Nephron progenitor cell (in vitro differentiated cells): ENCODE data around the gene SPTSSA.

Experiments used
- DNase-seq: peaks from one replicate; pipeline ENCODE4 v3.0.0; 2021
- H3K27ac Mint-ChIP-seq: 2 replicates; pipeline ENCODE4 v1.8.0; 2021; ENCODE audit warnings: mild to moderate bottlenecking, moderate library complexity, mixed read lengths
- H3K27me3 Mint-ChIP-seq: 2 replicates; pipeline ENCODE4 v1.8.0; 2021; ENCODE audit warnings: mild to moderate bottlenecking, low read depth, mixed read lengths; ENCODE audit not compliant: poor library complexity
- H3K36me3 Mint-ChIP-seq: 2 replicates; pipeline ENCODE4 v1.8.0; 2021; ENCODE audit warnings: low read depth, mixed read lengths
- H3K4me1 Mint-ChIP-seq: 2 replicates; pipeline ENCODE4 v1.8.0; 2021; ENCODE audit warnings: mixed read lengths
- H3K4me3 Mint-ChIP-seq: 2 replicates; pipeline ENCODE4 v1.8.0; 2021; ENCODE audit warnings: mild to moderate bottlenecking, moderate library complexity, mixed read lengths
- H3K9me3 Mint-ChIP-seq: 2 replicates; pipeline ENCODE4 v1.8.0; 2021; ENCODE audit warnings: mild to moderate bottlenecking, moderate library complexity, mixed read lengths
- TF ChIP-seq, protein P1 (sequence below): fragments of 200-600 bp; sonication (generic); IDR thresholded peaks from 2 replicates; pipeline ENCODE4 v1.5.0; 2021; ENCODE audit warnings: antibody characterized with exemption

Gene SPTSSA

DNA sequence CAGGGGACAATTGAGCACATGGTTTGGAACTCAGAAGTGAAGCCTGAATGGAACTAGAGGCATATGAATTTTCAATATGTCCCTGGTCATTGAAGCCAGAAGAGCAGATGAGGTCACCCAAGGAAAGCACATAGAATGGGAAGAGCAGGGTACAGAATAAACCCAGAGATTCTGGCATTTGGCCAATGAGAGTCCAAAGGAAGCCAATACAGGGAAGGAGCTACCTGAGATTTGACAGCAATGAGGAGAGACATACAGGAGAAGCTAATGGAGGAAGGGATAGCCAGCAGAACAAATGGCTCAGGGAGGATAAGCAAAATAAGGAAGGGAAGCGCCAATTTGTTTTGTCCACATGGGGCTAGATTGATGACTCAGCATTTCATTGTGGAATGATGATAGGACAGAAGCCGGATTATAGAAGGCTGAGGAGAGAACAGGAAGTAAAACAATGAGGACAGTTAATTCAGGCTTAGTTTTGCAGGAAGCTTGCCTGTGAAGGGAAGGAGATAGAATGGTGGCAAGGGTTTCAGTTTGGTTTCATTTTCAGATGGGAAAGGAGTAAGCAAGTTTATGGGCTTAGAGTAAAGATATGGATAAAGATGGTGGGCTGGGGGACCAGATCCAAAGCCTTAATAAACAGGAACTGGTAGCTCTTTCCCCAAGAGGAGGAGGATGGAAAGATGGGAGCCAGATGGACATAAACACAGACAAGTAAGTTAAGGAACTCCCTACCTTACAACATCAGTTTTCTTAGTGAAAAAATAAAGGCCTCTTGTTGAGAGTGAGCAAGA is 3.2 kb upstream of the SPTSSA start:
- H3K9me3 Mint-ChIP-seq, result no peaks in the 10 kb centered on the region
- peaks cover 25% of the 10 kb centered on the region for H3K4me1 Mint-ChIP-seq
- no peaks in the 10 kb centered on the region for H3K36me3 Mint-ChIP-seq
- TF ChIP-seq, protein P1, sequence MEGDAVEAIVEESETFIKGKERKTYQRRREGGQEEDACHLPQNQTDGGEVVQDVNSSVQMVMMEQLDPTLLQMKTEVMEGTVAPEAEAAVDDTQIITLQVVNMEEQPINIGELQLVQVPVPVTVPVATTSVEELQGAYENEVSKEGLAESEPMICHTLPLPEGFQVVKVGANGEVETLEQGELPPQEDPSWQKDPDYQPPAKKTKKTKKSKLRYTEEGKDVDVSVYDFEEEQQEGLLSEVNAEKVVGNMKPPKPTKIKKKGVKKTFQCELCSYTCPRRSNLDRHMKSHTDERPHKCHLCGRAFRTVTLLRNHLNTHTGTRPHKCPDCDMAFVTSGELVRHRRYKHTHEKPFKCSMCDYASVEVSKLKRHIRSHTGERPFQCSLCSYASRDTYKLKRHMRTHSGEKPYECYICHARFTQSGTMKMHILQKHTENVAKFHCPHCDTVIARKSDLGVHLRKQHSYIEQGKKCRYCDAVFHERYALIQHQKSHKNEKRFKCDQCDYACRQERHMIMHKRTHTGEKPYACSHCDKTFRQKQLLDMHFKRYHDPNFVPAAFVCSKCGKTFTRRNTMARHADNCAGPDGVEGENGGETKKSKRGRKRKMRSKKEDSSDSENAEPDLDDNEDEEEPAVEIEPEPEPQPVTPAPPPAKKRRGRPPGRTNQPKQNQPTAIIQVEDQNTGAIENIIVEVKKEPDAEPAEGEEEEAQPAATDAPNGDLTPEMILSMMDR, result no peak
- no peak overlapping the region for H3K4me3 Mint-ChIP-seq
- H3K27ac Mint-ChIP-seq, result no peak overlapping the region
- H3K27me3 Mint-ChIP-seq, result peaks cover 7% of the 10 kb centered on the region
- DNase-seq, result no peak

- no peak overlapping the region for H3K27ac Mint-ChIP-seq
- DNase-seq, result no peak
- TF ChIP-seq, protein P1, result no peak
- H3K9me3 Mint-ChIP-seq, result no peaks in the 10 kb centered on the region
- peaks cover 34% of the 10 kb centered on the region for H3K4me1 Mint-ChIP-seq
- no peak overlapping the region for H3K4me3 Mint-ChIP-seq
- peaks cover 3% of the 10 kb centered on the region for H3K36me3 Mint-ChIP-seq
- peaks cover 7% of the 10 kb centered on the region for H3K27me3 Mint-ChIP-seq
Measured at GRCh38 chr14:34463598-34463961, 1.5 kb upstream of the SPTSSA start.

GRCh38 chr14:34461334-34462131 is 507 bp downstream of the SPTSSA start:
- Mint-ChIP-seq H3K9me3 (no peaks in the 10 kb centered on the region), H3K36me3 (peaks cover 18% of the 10 kb centered on the region), H3K4me1 (peaks cover 34% of the 10 kb centered on the region), H3K27me3 (peaks cover 4% of the 10 kb centered on the region), H3K4me3 (peak overlapping the region; percentile 91), H3K27ac (peak overlapping the region; percentile 89)
- TF ChIP-seq, protein P1, result no peak
- DNase-seq, result peak; percentile 61

DNA sequence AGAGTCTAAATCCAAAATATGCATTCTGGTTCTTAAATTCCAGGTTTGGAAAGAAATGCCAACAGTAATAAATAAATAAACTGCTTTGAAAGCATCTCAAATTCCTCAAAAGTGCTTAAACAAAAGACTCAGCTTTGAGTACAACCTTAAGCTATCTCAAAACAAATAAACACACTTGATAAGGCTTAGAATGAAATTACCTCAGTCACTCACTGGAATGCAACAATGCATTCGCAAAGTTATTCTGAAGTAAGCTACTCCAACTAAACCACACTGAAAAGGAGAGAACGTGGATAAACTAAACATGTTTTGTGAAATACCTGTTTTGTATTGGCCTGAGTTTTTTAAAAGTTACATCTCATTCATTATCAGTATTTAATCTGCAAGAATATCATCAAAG is 1.2 kb downstream of the SPTSSA start:
- Mint-ChIP-seq H3K27me3 (peaks cover 4% of the 10 kb centered on the region), H3K4me1 (peaks cover 34% of the 10 kb centered on the region), H3K4me3 (peak overlapping the region; percentile 91), H3K9me3 (no peaks in the 10 kb centered on the region), H3K27ac (peak overlapping the region; percentile 89), H3K36me3 (peaks cover 25% of the 10 kb centered on the region)
- TF ChIP-seq, protein P1, result no peak
- no peak for DNase-seq

GRCh38 chr14:34460295-34460694 is 1.7 kb downstream of the SPTSSA start:
- Mint-ChIP-seq H3K9me3 (no peaks in the 10 kb centered on the region), H3K4me1 (peaks cover 34% of the 10 kb centered on the region), H3K27me3 (peaks cover 4% of the 10 kb centered on the region), H3K27ac (peak overlapping the region; percentile 65), H3K36me3 (peaks cover 31% of the 10 kb centered on the region), H3K4me3 (peak overlapping the region; percentile 91)
- TF ChIP-seq, protein P1, result no peak
- DNase-seq, result no peak
